CD4-positive, alpha-beta T cell treated with Interleukin-1 beta for 1 hour (primary cell): ENCODE data around the gene PCP2.
A peak's percentile ranks its signal among the peaks of the same experiment; 100 is the strongest.

Source experiments
- DNase-seq, 2 donors: peaks; one replicate each; pipeline ENCODE4 v3.0.0-alpha.2; 2020 to 2022

The PCP2 gene

GRCh38 chr19:7618771-7619510 is 14.6 kb downstream of the PCP2 start:
- no peak for DNase-seq

GRCh38 chr19:7618348-7618747 is 15.2 kb downstream of the PCP2 start:
- DNase-seq = no peak

GRCh38 chr19:7617735-7618134 is 15.8 kb downstream of the PCP2 start:
- no peak for DNase-seq

- DNase-seq = no peak
Observed at GRCh38 chr19:7617172-7617571, 16.3 kb downstream of the PCP2 start.

GRCh38 chr19:7614859-7615741 is 18.4 kb downstream of the PCP2 start:
- DNase-seq = no peak

- no peak for DNase-seq
Observed at GRCh38 chr19:7612282-7613274, 20.9 kb downstream of the PCP2 start.

- DNase-seq = no peak
Observed at GRCh38 chr19:7611541-7612279, 21.8 kb downstream of the PCP2 start.

- DNase-seq = no peak
Observed at GRCh38 chr19:7610491-7611240, 22.9 kb downstream of the PCP2 start.

GRCh38 chr19:7607874-7608560 is 25.5 kb downstream of the PCP2 start:
- no peak for DNase-seq

GRCh38 chr19:7607212-7607873 is 26.2 kb downstream of the PCP2 start:
- no peak for DNase-seq

- no peak for DNase-seq
Observed at GRCh38 chr19:7606289-7606688, 27.2 kb downstream of the PCP2 start.

GRCh38 chr19:7605490-7606222 is 27.9 kb downstream of the PCP2 start:
- peak; percentile 20 to 29 for DNase-seq

GRCh38 chr19:7603919-7604318 is 29.6 kb downstream of the PCP2 start:
- DNase-seq = no peak

- DNase-seq = no peak
Observed at GRCh38 chr19:7602935-7603497, 30.5 kb downstream of the PCP2 start.

GRCh38 chr19:7602240-7602934 is 31.1 kb downstream of the PCP2 start:
- DNase-seq = no peak

GRCh38 chr19:7600721-7601120 is 32.8 kb downstream of the PCP2 start:
- no peak for DNase-seq

- no peak for DNase-seq
Observed at GRCh38 chr19:7598180-7598579, 35.3 kb downstream of the PCP2 start.

- no peak for DNase-seq
Observed at GRCh38 chr19:7597689-7598088, 35.8 kb downstream of the PCP2 start.
